ENCODE data around the gene YIF1A. TPM values are rescaled to one million over a fixed set of nuclear protein-coding genes. Genes with fewer than 3 reads are reported as not detected.

Gene YIF1A
- total and polyA plus RNA-seq, 4 donors: 93.0 to 136 (median 117) TPM

DNA sequence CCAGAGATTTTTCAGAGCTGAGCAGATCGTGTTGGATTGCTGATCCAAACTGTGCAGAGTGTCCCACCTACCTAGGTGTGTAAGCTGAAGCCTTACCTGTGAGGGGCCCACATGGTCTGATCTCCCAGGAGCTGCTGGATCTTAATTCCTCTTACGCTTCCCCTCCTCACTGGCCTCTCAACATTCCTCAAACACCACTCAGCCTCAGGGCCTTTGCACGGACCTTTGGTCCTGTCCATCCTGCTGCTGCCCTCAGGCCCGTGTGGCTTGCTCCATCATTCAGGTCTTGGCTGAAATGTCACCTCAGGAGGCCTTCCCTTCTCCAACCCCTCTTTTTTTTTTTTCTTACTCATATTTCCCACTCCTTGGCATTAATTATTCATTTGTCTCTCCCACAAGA, 41.6 kb downstream of the YIF1A start:
- no peak overlapping the region for H3K27ac ChIP-seq (ENCODE audit: low read depth in 1 of 2, low read length in 2 of 2)
- no peak overlapping the region for H3K9ac ChIP-seq (ENCODE audit: low read depth in 1 of 2, low read length in 2 of 2)
- H3K27me3 ChIP-seq (ENCODE audit: control insufficient read depth in 4 of 4, insufficient read depth in 4 of 4, low read length in 3 of 4): no peaks in the 10 kb centered on the region
- TF ChIP-seq TAF1 (conservative IDR thresholded peaks at IDR 0.05) (no peak), SP1 (IDR thresholded peaks at IDR 0.05) (no peak), GABPA (IDR thresholded peaks at IDR 0.05 in 1 of 2, conservative IDR thresholded peaks at IDR 0.05 in 1 of 2) (no peak), RXRA (IDR thresholded peaks at IDR 0.05) (no peak), RAD21 (IDR thresholded peaks at IDR 0.05) (no peak), EGR1 (IDR thresholded peaks at IDR 0.05; ENCODE audit: low read depth in 2 of 2) (no peak), CTCF (IDR thresholded peaks at IDR 0.05; ENCODE audit: low read depth, low read length, missing input control) (no peak), FOXA1 (IDR thresholded peaks at IDR 0.05) (no peak)
- TF ChIP-seq, protein P1, sequence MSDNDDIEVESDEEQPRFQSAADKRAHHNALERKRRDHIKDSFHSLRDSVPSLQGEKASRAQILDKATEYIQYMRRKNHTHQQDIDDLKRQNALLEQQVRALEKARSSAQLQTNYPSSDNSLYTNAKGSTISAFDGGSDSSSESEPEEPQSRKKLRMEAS (IDR thresholded peaks at IDR 0.05): no peak
- TF ChIP-seq, protein P2, sequence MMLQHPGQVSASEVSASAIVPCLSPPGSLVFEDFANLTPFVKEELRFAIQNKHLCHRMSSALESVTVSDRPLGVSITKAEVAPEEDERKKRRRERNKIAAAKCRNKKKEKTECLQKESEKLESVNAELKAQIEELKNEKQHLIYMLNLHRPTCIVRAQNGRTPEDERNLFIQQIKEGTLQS (IDR thresholded peaks at IDR 0.05): no peak
- H3K9me3 ChIP-seq (ENCODE audit: control insufficient read depth in 4 of 4, low read length in 3 of 4): no peaks in the 10 kb centered on the region
- no peaks in the 10 kb centered on the region for H3K4me1 ChIP-seq (ENCODE audit: control insufficient read depth in 4 of 4, insufficient read depth in 4 of 4, low read length in 3 of 4)
- H3K4me3 ChIP-seq (ENCODE audit: low read depth in 1 of 3, low read length in 3 of 3): no peak overlapping the region
- peaks cover 0 to 5% (median 0%) of the 10 kb centered on the region in 4 donors for H3K36me3 ChIP-seq (ENCODE audit: control insufficient read depth in 4 of 4, insufficient read depth in 3 of 4, low read depth in 1 of 4, low read length in 3 of 4)
- WGBS: 98% methylated on average over 4 of the region's 4 CpGs
- no peak for DNase-seq (ENCODE audit: low spot score)

- WGBS: 88% methylated on average over 13 of the region's 13 CpGs
- Histone ChIP-seq H3K36me3 (ENCODE audit: control insufficient read depth in 4 of 4, insufficient read depth in 3 of 4, low read depth in 1 of 4, low read length in 3 of 4) (peaks cover 0 to 18% (median under 1%) of the 10 kb centered on the region in 4 donors), H3K9me3 (ENCODE audit: control insufficient read depth in 4 of 4, low read length in 3 of 4) (no peaks in the 10 kb centered on the region), H3K27me3 (ENCODE audit: control insufficient read depth in 4 of 4, insufficient read depth in 4 of 4, low read length in 3 of 4) (no peaks in the 10 kb centered on the region), H3K9ac (ENCODE audit: low read depth in 1 of 2, low read length in 2 of 2) (no peak overlapping the region), H3K27ac (ENCODE audit: low read depth in 1 of 2, low read length in 2 of 2) (no peak overlapping the region), H3K4me3 (ENCODE audit: low read depth in 1 of 3, low read length in 3 of 3) (no peak overlapping the region), H3K4me1 (ENCODE audit: control insufficient read depth in 4 of 4, insufficient read depth in 4 of 4, low read length in 3 of 4) (no peaks in the 10 kb centered on the region)
- DNase-seq (ENCODE audit: low spot score): no peak
- TF ChIP-seq, protein P3, sequence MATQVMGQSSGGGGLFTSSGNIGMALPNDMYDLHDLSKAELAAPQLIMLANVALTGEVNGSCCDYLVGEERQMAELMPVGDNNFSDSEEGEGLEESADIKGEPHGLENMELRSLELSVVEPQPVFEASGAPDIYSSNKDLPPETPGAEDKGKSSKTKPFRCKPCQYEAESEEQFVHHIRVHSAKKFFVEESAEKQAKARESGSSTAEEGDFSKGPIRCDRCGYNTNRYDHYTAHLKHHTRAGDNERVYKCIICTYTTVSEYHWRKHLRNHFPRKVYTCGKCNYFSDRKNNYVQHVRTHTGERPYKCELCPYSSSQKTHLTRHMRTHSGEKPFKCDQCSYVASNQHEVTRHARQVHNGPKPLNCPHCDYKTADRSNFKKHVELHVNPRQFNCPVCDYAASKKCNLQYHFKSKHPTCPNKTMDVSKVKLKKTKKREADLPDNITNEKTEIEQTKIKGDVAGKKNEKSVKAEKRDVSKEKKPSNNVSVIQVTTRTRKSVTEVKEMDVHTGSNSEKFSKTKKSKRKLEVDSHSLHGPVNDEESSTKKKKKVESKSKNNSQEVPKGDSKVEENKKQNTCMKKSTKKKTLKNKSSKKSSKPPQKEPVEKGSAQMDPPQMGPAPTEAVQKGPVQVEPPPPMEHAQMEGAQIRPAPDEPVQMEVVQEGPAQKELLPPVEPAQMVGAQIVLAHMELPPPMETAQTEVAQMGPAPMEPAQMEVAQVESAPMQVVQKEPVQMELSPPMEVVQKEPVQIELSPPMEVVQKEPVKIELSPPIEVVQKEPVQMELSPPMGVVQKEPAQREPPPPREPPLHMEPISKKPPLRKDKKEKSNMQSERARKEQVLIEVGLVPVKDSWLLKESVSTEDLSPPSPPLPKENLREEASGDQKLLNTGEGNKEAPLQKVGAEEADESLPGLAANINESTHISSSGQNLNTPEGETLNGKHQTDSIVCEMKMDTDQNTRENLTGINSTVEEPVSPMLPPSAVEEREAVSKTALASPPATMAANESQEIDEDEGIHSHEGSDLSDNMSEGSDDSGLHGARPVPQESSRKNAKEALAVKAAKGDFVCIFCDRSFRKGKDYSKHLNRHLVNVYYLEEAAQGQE (IDR thresholded peaks at IDR 0.05): no peak
- TF ChIP-seq, protein P2 (IDR thresholded peaks at IDR 0.05): no peak
- no peak for TF ChIP-seq RAD21 (IDR thresholded peaks at IDR 0.05)
- TF ChIP-seq GABPA (IDR thresholded peaks at IDR 0.05 in 1 of 2, conservative IDR thresholded peaks at IDR 0.05 in 1 of 2): no peak
- TF ChIP-seq HNF4G (IDR thresholded peaks at IDR 0.05): no peak
- no peak for TF ChIP-seq YY1 (IDR thresholded peaks at IDR 0.05)
- TF ChIP-seq, protein P1 (IDR thresholded peaks at IDR 0.05): no peak
- no peak for TF ChIP-seq CTCF (IDR thresholded peaks at IDR 0.05; ENCODE audit: low read depth, low read length, missing input control)
- no peak for TF ChIP-seq FOXA1 (IDR thresholded peaks at IDR 0.05)
- no peak for TF ChIP-seq NR2F2 (IDR thresholded peaks at IDR 0.05)
- no peak for TF ChIP-seq RXRA (IDR thresholded peaks at IDR 0.05)
- TF ChIP-seq FOXA2 (IDR thresholded peaks at IDR 0.05): no peak
- TF ChIP-seq EGR1 (IDR thresholded peaks at IDR 0.05; ENCODE audit: low read depth in 2 of 2): no peak
- no peak for TF ChIP-seq ZBTB33 (IDR thresholded peaks at IDR 0.05)
- TF ChIP-seq HNF4A (conservative IDR thresholded peaks at IDR 0.05): no peak
Observed at GRCh38 chr11:66243782-66244535, 45.0 kb downstream of the YIF1A start.
